Natural killer cell treated with Interleukin-12 subunit alpha and Interleukin-12 subunit beta and Interleukin-15 and Interleukin-18, amount 100 ng/mL, for 72 hours (primary cell): ENCODE data around the gene NRF1. TPM values are rescaled to one million over a fixed set of nuclear protein-coding genes. Genes with fewer than 3 reads are reported as not detected.

ENCODE experiments used
- ATAC-seq, 2 donors: fragments of 150-1000 bp; cut with Tn5 transposase in 1 of 2; sonication (Bioruptor Pico), chemical (Tn5 transposase) in 1 of 2; 2 replicates each; pipeline ENCODE4 v1.10.0; 2021
- DNase-seq: peaks from one replicate; pipeline ENCODE4 v3.0.0; 2022; ENCODE audit warnings: low spot score
- H3K27ac Mint-ChIP-seq, 2 donors: 1 replicate in 1 of 2; 2 replicates in 1 of 2; pipeline ENCODE4 v1.8.0; 2022; ENCODE audit warnings: mixed read lengths in 2 of 2, mild to moderate bottlenecking in 1 of 2, moderate library complexity in 1 of 2
- H3K27me3 Mint-ChIP-seq, 2 donors: 1 replicate in 1 of 2; 2 replicates in 1 of 2; pipeline ENCODE4 v1.8.0; 2022; ENCODE audit warnings: mixed read lengths in 2 of 2
- H3K36me3 Mint-ChIP-seq: one replicate; pipeline ENCODE4 v1.8.0; 2022; ENCODE audit warnings: mixed read lengths
- H3K4me1 Mint-ChIP-seq, 2 donors: 1 replicate in 1 of 2; 2 replicates in 1 of 2; pipeline ENCODE4 v1.8.0; 2022; ENCODE audit warnings: low read depth in 2 of 2, mixed read lengths in 2 of 2, mild to moderate bottlenecking in 1 of 2
- H3K4me3 Mint-ChIP-seq: one replicate; pipeline ENCODE4 v1.8.0; 2022; ENCODE audit warnings: mixed read lengths
- H3K9me3 Mint-ChIP-seq: 2 replicates; pipeline ENCODE4 v1.8.0; 2022; ENCODE audit warnings: mixed read lengths
- total RNA-seq, 2 donors: library from RNA; stranded (reverse); gene quantifications; one replicate each; pipeline ENCODE4 v1.2.3, GENCODE V29; 2022

The NRF1 gene
- total RNA-seq, 2 donors from 2014 or later: 27.6 to 31.9 TPM

DNA sequence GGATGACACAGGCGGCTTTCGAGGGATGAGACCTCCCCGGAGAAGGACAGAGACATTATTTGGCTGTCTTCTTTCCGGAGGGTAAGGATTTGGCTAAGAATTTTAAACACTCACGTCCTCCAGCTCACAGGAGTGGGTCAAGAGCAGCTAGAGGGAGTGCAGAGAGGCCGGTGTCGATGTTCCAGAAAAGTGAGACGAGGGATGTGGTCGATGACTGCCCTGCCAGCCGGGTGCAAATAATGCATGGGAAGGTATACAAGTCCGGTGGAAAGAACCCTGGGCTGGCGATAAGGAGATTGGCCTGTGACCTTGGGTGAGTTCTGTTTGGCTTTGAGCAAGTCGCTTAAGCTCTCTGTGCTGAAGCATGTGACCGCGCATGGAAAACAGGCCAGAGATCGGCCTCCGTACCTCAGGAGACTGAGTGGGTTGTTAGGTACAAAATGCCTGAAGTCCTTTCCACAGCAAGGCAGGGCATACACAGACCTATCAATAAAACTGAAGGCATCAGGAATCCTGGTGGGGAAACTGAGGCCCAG is 192.1 kb downstream of the NRF1 start:
- no peak overlapping the region for H3K4me3 Mint-ChIP-seq
- H3K9me3 Mint-ChIP-seq: no peaks in the 10 kb centered on the region
- no peak for ATAC-seq
- no peak for DNase-seq
- H3K27ac Mint-ChIP-seq: no peak overlapping the region
- H3K27me3 Mint-ChIP-seq: peaks cover 0 to 4% of the 10 kb centered on the region in 2 donors
- H3K36me3 Mint-ChIP-seq: no peaks in the 10 kb centered on the region
- H3K4me1 Mint-ChIP-seq: no peaks in the 10 kb centered on the region

DNA sequence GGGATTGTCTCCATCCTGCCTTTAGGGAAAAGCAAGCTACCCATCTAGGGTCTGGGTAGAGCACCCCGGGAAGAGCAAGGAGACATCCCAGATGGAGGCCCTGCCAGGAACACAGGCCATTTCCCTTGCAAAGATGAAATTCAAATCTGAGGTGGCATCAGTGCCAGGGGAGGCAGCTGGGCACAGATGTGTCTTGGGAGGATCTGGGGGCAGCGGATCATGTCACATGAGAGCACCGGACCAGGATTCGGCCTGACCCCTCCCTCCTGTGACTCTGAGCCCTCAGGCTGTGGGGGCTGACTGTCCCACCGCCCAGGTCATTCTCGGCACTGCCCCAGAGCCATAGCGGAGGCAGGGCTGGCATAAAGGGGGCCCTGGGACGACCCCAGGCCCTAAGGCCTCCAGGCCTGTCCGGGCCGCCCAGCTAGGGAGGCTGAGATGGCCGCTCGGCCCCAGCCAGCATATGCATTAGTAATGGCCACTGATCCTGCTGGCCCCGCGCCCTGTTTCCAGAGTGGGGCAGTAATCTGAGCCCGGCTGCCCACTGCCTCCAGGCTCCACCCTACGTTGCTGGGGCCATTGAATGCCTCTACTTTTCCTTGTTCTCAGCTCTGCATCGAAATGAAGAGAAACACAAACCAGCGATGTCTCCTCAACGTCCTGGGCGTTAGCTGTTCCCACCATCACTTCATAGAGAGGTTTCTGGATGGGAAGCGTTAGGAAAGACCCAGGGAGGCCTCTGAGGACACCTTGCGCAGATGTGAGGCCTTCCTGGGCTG is 192.8 kb downstream of the NRF1 start:
- H3K4me1 Mint-ChIP-seq: no peaks in the 10 kb centered on the region
- H3K4me3 Mint-ChIP-seq: no peak overlapping the region
- no peaks in the 10 kb centered on the region for H3K9me3 Mint-ChIP-seq
- no peak for DNase-seq
- H3K27me3 Mint-ChIP-seq: peaks cover 0 to 4% of the 10 kb centered on the region in 2 donors
- H3K36me3 Mint-ChIP-seq: no peaks in the 10 kb centered on the region
- no peak overlapping the region for H3K27ac Mint-ChIP-seq
- ATAC-seq: no peak

DNA sequence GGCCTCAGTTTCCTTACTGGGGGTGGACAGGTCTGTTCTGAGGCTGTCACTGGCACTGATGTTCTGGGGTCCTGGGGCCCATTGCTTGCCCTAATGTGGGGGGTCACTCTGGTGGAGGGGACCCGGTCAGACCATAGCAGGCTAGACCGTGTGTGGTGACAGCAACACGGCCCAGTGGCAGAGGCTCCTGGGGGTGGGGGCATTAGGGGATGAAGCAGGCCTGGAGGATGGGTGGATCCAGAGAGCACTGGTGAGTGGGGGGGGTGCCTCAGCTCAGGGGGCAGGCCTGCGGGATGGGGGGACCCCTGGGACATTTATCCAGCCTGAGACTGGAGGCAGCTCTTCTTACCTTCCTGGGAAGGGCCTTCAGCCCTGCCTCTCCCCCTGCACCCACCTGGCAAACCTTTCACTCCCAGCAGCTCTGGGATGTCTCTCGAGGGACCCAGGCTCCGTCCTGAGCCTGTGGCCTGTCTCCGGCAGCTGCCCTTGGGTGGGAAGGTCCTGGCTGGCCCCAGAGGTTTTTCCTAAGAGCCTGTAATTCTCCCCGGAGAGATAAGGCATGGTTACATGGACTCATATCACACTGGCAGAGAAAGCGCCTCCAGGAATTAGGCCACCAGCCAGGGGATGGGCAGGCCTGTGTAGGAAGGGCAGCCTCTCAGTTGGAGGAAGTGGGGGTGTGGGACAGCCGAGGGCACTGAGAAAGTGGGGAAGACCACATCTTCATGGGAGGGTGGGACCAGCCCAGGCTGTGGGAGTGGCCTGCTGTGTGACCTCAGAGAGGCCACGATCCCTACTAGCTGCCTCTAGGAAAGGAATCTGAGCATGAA is 193.6 kb downstream of the NRF1 start:
- Mint-ChIP-seq H3K4me1 (no peaks in the 10 kb centered on the region), H3K9me3 (no peaks in the 10 kb centered on the region), H3K4me3 (no peak overlapping the region), H3K27me3 (peaks cover 0 to 4% of the 10 kb centered on the region in 2 donors), H3K27ac (no peak overlapping the region), H3K36me3 (no peaks in the 10 kb centered on the region)
- ATAC-seq (peak in 1 of 2 donors; percentile 31), DNase-seq (no peak)

Other genes starting within 250 kb of the NRF1 start
- 10 to 100 TPM; 11.3 to 48.1 TPM for gene STRIP2, start 177.3 kb upstream of the NRF1 start, total RNA-seq
- gene SMKR1, start 109.2 kb upstream of the NRF1 start, total RNA-seq: 1 to 10 TPM; 2.1 to 3.6 TPM